Right lobe of liver (tissue), 6 donors: ENCODE measurements around the gene CCT2. TPM values are rescaled to one million over a fixed set of nuclear protein-coding genes. Genes with fewer than 3 reads are reported as not detected.

Experiments
- ATAC-seq, 4 donors: fragments of 200-7000 bp; cut with Tn5 transposase; one replicate each; pipeline ENCODE4 v1.9.1; 2020; ENCODE audit warnings: mild to moderate bottlenecking in 4 of 4, moderate library complexity in 4 of 4
- DNase-seq, 3 donors: peaks; one replicate each; pipeline ENCODE4 v3.0.0-alpha.2; 2020
- H3K27ac ChIP-seq, 3 donors: fragments of 200-600 bp; one replicate each; pipeline ENCODE4 v1.8.0; 2022
- H3K27me3 ChIP-seq, 2 donors: fragments of 200-600 bp; one replicate each; pipeline ENCODE4 v1.8.0; 2022
- H3K36me3 ChIP-seq, 4 donors: fragments of 200-600 bp; sonication (generic) in 1 of 4; one replicate each; pipeline versions ENCODE4 v1.5.1 to v1.8.0; 2017 to 2022; ENCODE audit warnings: control low read depth in 1 of 4
- H3K4me1 ChIP-seq, 4 donors: fragments of 200-600 bp; sonication (generic) in 1 of 4; one replicate each; pipeline versions ENCODE4 v1.5.1 to v1.8.0; 2017 to 2022; ENCODE audit warnings: control low read depth in 1 of 4
- H3K4me3 ChIP-seq, 3 donors: fragments of 200-600 bp; one replicate each; pipeline ENCODE4 v1.8.0; 2022
- H3K9me3 ChIP-seq, 4 donors: fragments of 200-600 bp; sonication (generic) in 1 of 4; one replicate each; pipeline versions ENCODE4 v1.5.1 to v1.8.0; 2017 to 2022; ENCODE audit warnings: control low read depth in 1 of 4
- POLR2A ChIP-seq: fragments of 450-650 bp; IDR thresholded peaks from one replicate; pipeline ENCODE4 v1.6.1; 2017; ENCODE audit warnings: antibody characterized with exemption, mild to moderate bottlenecking
- WGBS: methylation state at CpG from one replicate; pipeline ENCODE4 v1.1.6; 2018; ENCODE audit warnings: low coverage, low lambda C conversion rate; ENCODE audit not compliant: insufficient coverage; ENCODE audit errors: missing lambda C conversion rate; 5-methylcytosine and 5-hydroxymethylcytosine counted together
- intact Hi-C, 2 donors: fragments of 100-400 bp; cut with DNase I; formaldehyde crosslinking; loops; one replicate each; pipeline versions ENCODE4 v1.11.2 to v1.14.1; 2022
- total RNA-seq, 6 experiments: library from RNA; depleted of rRNA in 2 of 6; stranded (reverse); fragments of >200 nt in 2 of 6; fragmentation: NEBNext Ultra II Directional in 3 of 6; extraction: Animal tissue kit (Norgen Biotek cat#: 25700) in 3 of 6; gene quantifications; one replicate each; pipeline versions ENCODE4 v1.1.0 to v1.2.4, GENCODE V29; 2016 to 2023
- TF ChIP-seq, protein P1 (sequence below), 4 donors: fragments of 200-600 bp in 3 of 4; fragments of 450-650 bp in 1 of 4; IDR thresholded peaks; one replicate each; pipeline versions ENCODE4 v1.5.1 to v1.8.0; 2016 to 2022; ENCODE audit warnings: antibody characterized with exemption in 4 of 4, mild to moderate bottlenecking in 2 of 4
- donor health status: DM: no; HTN: yes; CAD: no.
- donor health status: DM: no; HTN: no; CAD: no.
- donor health status: DM: no; HTN: no; CAD: no.
- donor health status: DM: no; HTN: yes; CAD: no.
- donor health status: DM: no; HTN: yes; CAD: no.

CCT2 gene
- total RNA-seq, 6 experiments from 2014 or later = 39.8 to 81.9 (median 54.3) TPM

DNA sequence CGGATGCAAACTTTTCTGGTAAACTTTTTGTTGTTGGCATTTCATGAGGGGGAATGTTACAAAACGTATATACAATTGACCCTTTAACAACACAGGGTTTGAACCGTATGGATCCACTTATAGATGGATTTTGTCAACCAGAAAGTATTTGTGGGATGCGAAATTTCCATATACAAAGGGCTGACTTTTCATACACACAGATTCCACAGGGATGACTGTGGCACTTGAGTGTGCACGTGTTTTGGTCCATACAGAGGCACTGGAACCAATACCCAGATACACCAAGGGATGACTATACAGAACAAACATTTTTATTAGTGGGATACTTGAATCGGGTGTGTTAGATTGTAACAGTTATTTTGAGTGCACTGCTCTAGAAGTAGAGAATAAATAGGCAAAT is 29.8 kb upstream of the CCT2 start:
- no peak for ATAC-seq
- intact Hi-C loops = no loop called here

DNA sequence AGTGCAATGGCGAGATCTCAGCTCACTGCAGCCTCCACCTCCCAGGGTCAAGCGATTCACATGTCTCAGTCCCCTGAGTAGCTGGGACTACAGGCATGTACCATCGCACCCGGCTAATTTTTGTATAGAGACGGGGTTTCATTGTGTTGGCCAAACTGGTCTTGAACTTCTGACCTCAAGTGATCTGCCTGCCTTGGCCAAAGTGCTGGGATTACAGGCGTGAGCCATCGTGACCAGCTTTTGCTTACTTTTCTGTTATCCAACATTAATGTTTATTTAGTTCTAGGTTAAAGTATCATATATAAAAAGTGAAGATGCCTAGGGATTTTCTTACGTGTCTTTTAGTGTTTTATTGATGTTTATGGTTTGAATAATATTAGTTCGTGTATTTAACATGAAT is 28.9 kb upstream of the CCT2 start:
- no peak for TF ChIP-seq POLR2A
- TF ChIP-seq, protein P1, sequence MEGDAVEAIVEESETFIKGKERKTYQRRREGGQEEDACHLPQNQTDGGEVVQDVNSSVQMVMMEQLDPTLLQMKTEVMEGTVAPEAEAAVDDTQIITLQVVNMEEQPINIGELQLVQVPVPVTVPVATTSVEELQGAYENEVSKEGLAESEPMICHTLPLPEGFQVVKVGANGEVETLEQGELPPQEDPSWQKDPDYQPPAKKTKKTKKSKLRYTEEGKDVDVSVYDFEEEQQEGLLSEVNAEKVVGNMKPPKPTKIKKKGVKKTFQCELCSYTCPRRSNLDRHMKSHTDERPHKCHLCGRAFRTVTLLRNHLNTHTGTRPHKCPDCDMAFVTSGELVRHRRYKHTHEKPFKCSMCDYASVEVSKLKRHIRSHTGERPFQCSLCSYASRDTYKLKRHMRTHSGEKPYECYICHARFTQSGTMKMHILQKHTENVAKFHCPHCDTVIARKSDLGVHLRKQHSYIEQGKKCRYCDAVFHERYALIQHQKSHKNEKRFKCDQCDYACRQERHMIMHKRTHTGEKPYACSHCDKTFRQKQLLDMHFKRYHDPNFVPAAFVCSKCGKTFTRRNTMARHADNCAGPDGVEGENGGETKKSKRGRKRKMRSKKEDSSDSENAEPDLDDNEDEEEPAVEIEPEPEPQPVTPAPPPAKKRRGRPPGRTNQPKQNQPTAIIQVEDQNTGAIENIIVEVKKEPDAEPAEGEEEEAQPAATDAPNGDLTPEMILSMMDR (IDR thresholded peaks at IDR 0.05) = no peak
- H3K9me3 ChIP-seq = no peaks in the 10 kb centered on the region
- DNase-seq (peak; percentile 31 to 77 (median 75)), ATAC-seq (peak; percentile 78 to 88 (median 82))
- no peak overlapping the region for H3K27ac ChIP-seq
- no peaks in the 10 kb centered on the region for H3K27me3 ChIP-seq
- H3K36me3 ChIP-seq = no peaks in the 10 kb centered on the region
- 44% methylated on average over 9 of the region's 9 CpGs for WGBS
- intact Hi-C loops = no loop called here
- H3K4me1 ChIP-seq = peaks cover 0 to 23% (median 7%) of the 10 kb centered on the region in 4 donors
- no peak overlapping the region for H3K4me3 ChIP-seq

More for the DNA sequence above, 29.8 kb upstream of the CCT2 start:
- no peaks in the 10 kb centered on the region for H3K36me3 ChIP-seq
- no peak overlapping the region for H3K4me3 ChIP-seq
- H3K27me3 ChIP-seq = no peaks in the 10 kb centered on the region
- H3K27ac ChIP-seq = no peak overlapping the region
- H3K9me3 ChIP-seq = no peaks in the 10 kb centered on the region
- H3K4me1 ChIP-seq = peaks cover 0 to 23% (median 7%) of the 10 kb centered on the region in 4 donors
- no peak for DNase-seq
- 91% methylated on average over 6 of the region's 6 CpGs for WGBS
- TF ChIP-seq, protein P1 (IDR thresholded peaks at IDR 0.05) = no peak
- no peak for TF ChIP-seq POLR2A

GRCh38 chr12:69563166-69563762 is 22.0 kb upstream of the CCT2 start:
- DNase-seq = no peak

DNA sequence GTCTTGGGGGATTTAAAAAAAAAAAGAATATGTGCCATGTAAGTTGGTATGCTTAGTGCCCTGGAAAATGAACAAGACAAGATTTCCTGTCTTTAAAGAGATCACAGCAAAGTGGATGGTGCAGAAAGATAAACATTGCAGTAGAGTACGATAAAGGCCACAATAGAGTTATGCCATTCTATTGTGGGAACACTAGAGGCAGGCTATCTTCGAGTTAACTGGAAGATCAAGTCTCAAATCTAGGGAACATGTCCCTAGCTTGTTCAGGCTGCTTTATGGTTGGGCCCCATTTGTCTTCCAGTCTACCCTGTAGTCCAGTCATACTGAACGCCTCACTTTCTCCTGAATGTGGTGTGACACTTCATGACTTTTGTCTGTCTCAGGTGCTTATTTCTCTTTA is 18.7 kb upstream of the CCT2 start:
- DNase-seq = no peak
- intact Hi-C loops = no loop called here
- peaks cover 0 to 16% (median 7%) of the 10 kb centered on the region in 4 donors for H3K36me3 ChIP-seq
- no peak for TF ChIP-seq POLR2A
- TF ChIP-seq, protein P1 (IDR thresholded peaks at IDR 0.05) = no peak
- no peak overlapping the region for H3K4me3 ChIP-seq
- peaks cover 0 to 9% (median 0%) of the 10 kb centered on the region in 4 donors for H3K4me1 ChIP-seq
- WGBS = 90% methylated on average over 2 of the region's 3 CpGs
- H3K27me3 ChIP-seq = no peaks in the 10 kb centered on the region
- no peak for ATAC-seq
- no peaks in the 10 kb centered on the region for H3K9me3 ChIP-seq
- H3K27ac ChIP-seq = no peak overlapping the region

More at GRCh38 chr12:69563166-69563762, 22.0 kb upstream of the CCT2 start:
- Histone ChIP-seq H3K9me3 (no peaks in the 10 kb centered on the region), H3K36me3 (peaks cover 0 to 5% (median 2%) of the 10 kb centered on the region in 4 donors), H3K4me3 (no peak overlapping the region), H3K27ac (no peak overlapping the region), H3K4me1 (peaks cover 0 to 9% (median 0%) of the 10 kb centered on the region in 4 donors), H3K27me3 (no peaks in the 10 kb centered on the region)
- peak in 3 of 4 donors; percentile 60 to 95 (median 65) for ATAC-seq
- intact Hi-C loops = no loop called here
- WGBS = 65% methylated on average over 2 of the region's 2 CpGs
- no peak for TF ChIP-seq POLR2A
- TF ChIP-seq, protein P1 (IDR thresholded peaks at IDR 0.05) = no peak
